ENCODE measurements around the gene FBXO42. TPM values are rescaled to one million over a fixed set of nuclear protein-coding genes. Genes with fewer than 3 reads are reported as not detected.
A peak's percentile ranks its signal among the peaks of the same experiment; 100 is the strongest.

Gene FBXO42
- total and polyA plus RNA-seq, 7 experiments from 2014 or later = 17.9 to 26.7 (median 24.6) TPM

GRCh38 chr1:16202281-16203210 is 149.7 kb downstream of the FBXO42 start:
- H3K4me1 ChIP-seq (ENCODE audit: control insufficient read depth in 2 of 2, insufficient read depth in 2 of 2, low read length in 2 of 2) = peaks cover 8 to 14% of the 10 kb centered on the region in 2 donors
- Mint-ChIP-seq H3K27me3 (no peaks in the 10 kb centered on the region), H3K36me3 (peaks cover 0 to 12% (median 11%) of the 10 kb centered on the region in 5 donors), H3K9me3 (peaks cover 0 to 2% (median 0%) of the 10 kb centered on the region in 11 donors), H3K4me3 (no peak overlapping the region), H3K27ac (peak overlapping the region in 1 of 9 donors; percentile 4), H3K4me1 (peaks cover 7 to 22% (median 13%) of the 10 kb centered on the region in 7 donors)
- H3K36me3 ChIP-seq (ENCODE audit: control insufficient read depth in 2 of 3, insufficient read depth in 3 of 3, low read length in 3 of 3) = peaks cover 0 to 24% (median 0%) of the 10 kb centered on the region in 3 experiments
- no peaks in the 10 kb centered on the region for H3K27me3 ChIP-seq (ENCODE audit: control insufficient read depth in 2 of 2, insufficient read depth in 2 of 2, low read length in 2 of 2)
- H3K9me3 ChIP-seq (ENCODE audit: control insufficient read depth in 2 of 3, low read length in 3 of 3) = no peaks in the 10 kb centered on the region
- ChIA-PET POLR2A (interaction anchor here (1.4 kb wide), 1 partner anchor 15 kb away, joined by 3 read pairs; no protein-coding TSS in a partner anchor), CTCF (interaction anchor here (0.7 to 3.0 kb wide), 2 partner anchors 16 to 42 kb away, joined by 3 to 16 read pairs; no protein-coding TSS in a partner anchor)
- ATAC-seq (no peak), DNase-seq (no peak)
- no peak overlapping the region for H3K27ac ChIP-seq (ENCODE audit: low read depth, low read length)
- intact Hi-C loops (cut with micrococcal nuclease) = loop anchor here in 1 of 2 donors (10.0 kb wide), 2 partner anchors 412 to 712 kb away; partner anchors contain the start of gene NBPF1
- H3K4me3 ChIP-seq (ENCODE audit: low read length) = no peak overlapping the region

GRCh38 chr1:16199700-16200099 is 152.6 kb downstream of the FBXO42 start:
- Histone ChIP-seq H3K36me3 (ENCODE audit: control insufficient read depth in 2 of 3, insufficient read depth in 3 of 3, low read length in 3 of 3) (peaks cover 0 to 24% (median 0%) of the 10 kb centered on the region in 3 experiments), H3K27ac (ENCODE audit: low read depth, low read length) (no peak overlapping the region), H3K9me3 (ENCODE audit: control insufficient read depth in 2 of 3, low read length in 3 of 3) (no peaks in the 10 kb centered on the region), H3K4me1 (ENCODE audit: control insufficient read depth in 2 of 2, insufficient read depth in 2 of 2, low read length in 2 of 2) (no peaks in the 10 kb centered on the region), H3K4me3 (ENCODE audit: low read length) (no peak overlapping the region), H3K27me3 (ENCODE audit: control insufficient read depth in 2 of 2, insufficient read depth in 2 of 2, low read length in 2 of 2) (no peaks in the 10 kb centered on the region)
- CTCF ChIA-PET = interaction anchor here (0.6 to 0.9 kb wide), 3 partner anchors 13 to 124 kb away, joined by 3 to 4 read pairs (median 4); no protein-coding TSS in a partner anchor
- POLR2A ChIA-PET = interaction anchor here (0.6 to 1.3 kb wide), 2 partner anchors 9 to 448 kb away, joined by 3 to 4 read pairs; no protein-coding TSS in a partner anchor
- DNase-seq (no peak), ATAC-seq (no peak)
- no peak overlapping the region for H3K4me3 Mint-ChIP-seq
- H3K9me3 Mint-ChIP-seq = no peaks in the 10 kb centered on the region
- H3K27me3 Mint-ChIP-seq = peaks cover 0 to 2% (median 0%) of the 10 kb centered on the region in 5 donors
- intact Hi-C loops (cut with micrococcal nuclease) = loop anchor here in 1 of 2 donors (10.0 kb wide), 2 partner anchors 415 to 715 kb away; partner anchors contain the start of gene NBPF1
- peaks cover 0 to 23% (median 11%) of the 10 kb centered on the region in 5 donors for H3K36me3 Mint-ChIP-seq
- peak overlapping the region in 1 of 9 donors; percentile 59 for H3K27ac Mint-ChIP-seq
- peaks cover 0 to 16% (median 5%) of the 10 kb centered on the region in 7 donors for H3K4me1 Mint-ChIP-seq

GRCh38 chr1:16199157-16199501 is 153.2 kb downstream of the FBXO42 start:
- H3K9me3 ChIP-seq (ENCODE audit: control insufficient read depth in 2 of 3, low read length in 3 of 3) = no peaks in the 10 kb centered on the region
- no peak for ATAC-seq
- Mint-ChIP-seq H3K27me3 (peaks cover 0 to 2% (median 0%) of the 10 kb centered on the region in 5 donors), H3K4me3 (no peak overlapping the region), H3K36me3 (peaks cover 0 to 23% (median 11%) of the 10 kb centered on the region in 5 donors), H3K27ac (peak overlapping the region in 3 of 9 donors; percentile 30 to 62 (median 62)), H3K9me3 (no peaks in the 10 kb centered on the region), H3K4me1 (peaks cover 0 to 16% (median 5%) of the 10 kb centered on the region in 7 donors)
- no peak overlapping the region for H3K4me3 ChIP-seq (ENCODE audit: low read length)
- intact Hi-C loops (cut with micrococcal nuclease) = no loop called here
- H3K27ac ChIP-seq (ENCODE audit: low read depth, low read length) = no peak overlapping the region
- DNase-seq = no peak
- ChIA-PET POLR2A (interaction anchor here (1.3 kb wide), 1 partner anchor 10 kb away, joined by 4 read pairs; no protein-coding TSS in a partner anchor), CTCF (no interaction called here)
- H3K36me3 ChIP-seq (ENCODE audit: control insufficient read depth in 2 of 3, insufficient read depth in 3 of 3, low read length in 3 of 3) = peaks cover 0 to 20% (median 0%) of the 10 kb centered on the region in 3 experiments
- no peaks in the 10 kb centered on the region for H3K27me3 ChIP-seq (ENCODE audit: control insufficient read depth in 2 of 2, insufficient read depth in 2 of 2, low read length in 2 of 2)
- H3K4me1 ChIP-seq (ENCODE audit: control insufficient read depth in 2 of 2, insufficient read depth in 2 of 2, low read length in 2 of 2) = no peaks in the 10 kb centered on the region

- Histone ChIP-seq H3K4me3 (ENCODE audit: low read length) (no peak overlapping the region), H3K27ac (ENCODE audit: low read depth, low read length) (no peak overlapping the region), H3K27me3 (ENCODE audit: control insufficient read depth in 2 of 2, insufficient read depth in 2 of 2, low read length in 2 of 2) (no peaks in the 10 kb centered on the region), H3K9me3 (ENCODE audit: control insufficient read depth in 2 of 3, low read length in 3 of 3) (no peaks in the 10 kb centered on the region), H3K36me3 (ENCODE audit: control insufficient read depth in 2 of 3, insufficient read depth in 3 of 3, low read length in 3 of 3) (peaks cover 0 to 18% (median 0%) of the 10 kb centered on the region in 3 experiments), H3K4me1 (ENCODE audit: control insufficient read depth in 2 of 2, insufficient read depth in 2 of 2, low read length in 2 of 2) (no peaks in the 10 kb centered on the region)
- ChIA-PET POLR2A (interaction anchor here (1.3 kb wide), 1 partner anchor 10 kb away, joined by 4 read pairs; no protein-coding TSS in a partner anchor), CTCF (no interaction called here)
- peak overlapping the region in 5 of 9 donors; percentile 17 to 62 (median 30) for H3K27ac Mint-ChIP-seq
- no peak for DNase-seq
- H3K4me3 Mint-ChIP-seq = no peak overlapping the region
- intact Hi-C loops (cut with micrococcal nuclease) = no loop called here
- H3K27me3 Mint-ChIP-seq = peaks cover 0 to 2% (median 0%) of the 10 kb centered on the region in 5 donors
- H3K36me3 Mint-ChIP-seq = peaks cover 0 to 21% (median 10%) of the 10 kb centered on the region in 5 donors
- peaks cover 0 to 16% (median 3%) of the 10 kb centered on the region in 7 donors for H3K4me1 Mint-ChIP-seq
- no peak for ATAC-seq
- no peaks in the 10 kb centered on the region for H3K9me3 Mint-ChIP-seq
Observed at GRCh38 chr1:16198444-16199156, 153.7 kb downstream of the FBXO42 start.

GRCh38 chr1:16196874-16197273 is 155.4 kb downstream of the FBXO42 start:
- no peaks in the 10 kb centered on the region for H3K27me3 ChIP-seq (ENCODE audit: control insufficient read depth in 2 of 2, insufficient read depth in 2 of 2, low read length in 2 of 2)
- H3K27ac ChIP-seq (ENCODE audit: low read depth, low read length) = no peak overlapping the region
- intact Hi-C loops (cut with micrococcal nuclease) = no loop called here
- CTCF ChIA-PET = interaction anchor here (0.6 kb wide), 2 partner anchors 10 to 49 kb away, joined by 3 to 6 read pairs; no protein-coding TSS in a partner anchor
- Mint-ChIP-seq H3K9me3 (no peaks in the 10 kb centered on the region), H3K4me3 (no peak overlapping the region), H3K36me3 (peaks cover 0 to 11% (median 4%) of the 10 kb centered on the region in 5 donors), H3K27ac (peak overlapping the region in 1 of 9 donors; percentile 45), H3K4me1 (peaks cover 0 to 16% (median 0%) of the 10 kb centered on the region in 7 donors), H3K27me3 (peaks cover 0 to 2% (median 0%) of the 10 kb centered on the region in 5 donors)
- no peaks in the 10 kb centered on the region for H3K4me1 ChIP-seq (ENCODE audit: control insufficient read depth in 2 of 2, insufficient read depth in 2 of 2, low read length in 2 of 2)
- no peak for DNase-seq
- POLR2A ChIA-PET = no interaction called here
- peaks cover 0 to 11% (median 0%) of the 10 kb centered on the region in 3 experiments for H3K36me3 ChIP-seq (ENCODE audit: control insufficient read depth in 2 of 3, insufficient read depth in 3 of 3, low read length in 3 of 3)
- ATAC-seq = no peak
- H3K4me3 ChIP-seq (ENCODE audit: low read length) = no peak overlapping the region
- no peaks in the 10 kb centered on the region for H3K9me3 ChIP-seq (ENCODE audit: control insufficient read depth in 2 of 3, low read length in 3 of 3)

All from naive thymus-derived CD4-positive, alpha-beta T cell (primary cell).